ENCODE results near the gene LRATD1. TPM values are rescaled to one million over a fixed set of nuclear protein-coding genes. Genes with fewer than 3 reads are reported as not detected.

The LRATD1 gene
- polyA plus RNA-seq, 3 donors: not detected

GRCh38 chr2:14681608-14682007 is 49.1 kb downstream of the LRATD1 start:
- TF ChIP-seq CTCF (IDR thresholded peaks at IDR 0.05): no peak
- H3K9me3 ChIP-seq (replicated peaks in 1 of 2; ENCODE audit: control insufficient read depth in 1 of 2, insufficient read depth in 1 of 2, low read length in 2 of 2): no peaks in the 10 kb centered on the region
- Mint-ChIP-seq H3K4me1 (no peaks in the 10 kb centered on the region), H3K9me3 (peaks cover 0 to 2% (median 0%) of the 10 kb centered on the region in 7 donors), H3K27me3 (ENCODE audit: low read depth in 3 of 3) (no peaks in the 10 kb centered on the region), H3K36me3 (no peaks in the 10 kb centered on the region), H3K27ac (no peak overlapping the region), H3K4me3 (no peak overlapping the region)
- no peak overlapping the region for H3K27ac ChIP-seq (ENCODE audit: low read depth in 1 of 2, low read length in 2 of 2)
- no peak for DNase-seq
- H3K36me3 ChIP-seq (replicated peaks in 1 of 2; ENCODE audit: control insufficient read depth in 1 of 2, insufficient read depth in 2 of 2, low read length in 2 of 2): no peaks in the 10 kb centered on the region
- H3K9ac ChIP-seq (ENCODE audit: insufficient read depth, low read length, poor library complexity, severe bottlenecking): no peak overlapping the region
- H3K79me2 ChIP-seq (ENCODE audit: insufficient read depth, low read length): no peaks in the 10 kb centered on the region
- no peaks in the 10 kb centered on the region for H3K4me1 ChIP-seq (ENCODE audit: control insufficient read depth in 1 of 2, insufficient read depth in 2 of 2, low read length in 2 of 2)
- H3K27me3 ChIP-seq (ENCODE audit: control insufficient read depth in 2 of 2, insufficient read depth in 2 of 2, low read length in 2 of 2): no peaks in the 10 kb centered on the region
- 78% methylated on average over 3 of the region's 3 CpGs for WGBS (ENCODE audit: insufficient coverage)
- no peak overlapping the region for H2AFZ ChIP-seq (ENCODE audit: insufficient read depth, low read depth, low read length, poor library complexity, severe bottlenecking)
- no peak overlapping the region for H3K4me3 ChIP-seq (replicated peaks in 1 of 3; ENCODE audit: low read depth in 2 of 3, low read length in 3 of 3)
- H3K4me2 ChIP-seq (replicated peaks; ENCODE audit: extremely low read depth, low read length, poor library complexity, severe bottlenecking): no peak overlapping the region
- intact Hi-C loops (cut with micrococcal nuclease): no loop called here
- no peaks in the 10 kb centered on the region for H4K20me1 ChIP-seq (ENCODE audit: insufficient read depth, low read length)

Measured in CD14-positive monocyte (primary cell).